ENCODE results near the gene TRIM29. TPM values are rescaled to one million over a fixed set of nuclear protein-coding genes. Genes with fewer than 3 reads are reported as not detected.
A peak's percentile ranks its signal among the peaks of the same experiment; 100 is the strongest.

The TRIM29 gene
- total RNA-seq, 1 donor from 2014 or later, result 729 TPM

GRCh38 chr11:120172054-120172911, 34.4 kb upstream of the TRIM29 start:
- H3K27me3 ChIP-seq, result no peaks in the 10 kb centered on the region
- intact Hi-C loops (cut with DNase I), result loop anchor here (5.0 kb wide), 1 partner anchor 130 kb away; no protein-coding TSS in a partner anchor
- peaks cover 36% of the 10 kb centered on the region for H3K4me1 ChIP-seq
- H3K27ac ChIP-seq, result peak overlapping the region; percentile 34
- DNase-seq (ENCODE audit: extremely low spot score in 2 of 2), result peak; percentile 87
- no peaks in the 10 kb centered on the region for H3K9me3 ChIP-seq
- H3K4me3 ChIP-seq, result no peak overlapping the region
- no peaks in the 10 kb centered on the region for H3K36me3 ChIP-seq
- TF ChIP-seq CTCF (IDR thresholded peaks at IDR 0.05), result peak; percentile 70 to 89 (median 88)
- no peak for TF ChIP-seq POLR2AphosphoS5 (IDR thresholded peaks at IDR 0.05; ENCODE audit: insufficient read depth in 1 of 2, low read depth in 1 of 2)

GRCh38 chr11:120170741-120171261, 32.9 kb upstream of the TRIM29 start:
- intact Hi-C loops (cut with DNase I), result loop anchor here (1.0 to 5.0 kb wide), 2 partner anchors 60 to 132 kb away; no protein-coding TSS in a partner anchor
- Histone ChIP-seq H3K27ac (no peak overlapping the region), H3K9me3 (no peaks in the 10 kb centered on the region), H3K27me3 (no peaks in the 10 kb centered on the region), H3K4me1 (peaks cover 36% of the 10 kb centered on the region), H3K36me3 (no peaks in the 10 kb centered on the region), H3K4me3 (no peak overlapping the region)
- TF ChIP-seq POLR2AphosphoS5 (IDR thresholded peaks at IDR 0.05; ENCODE audit: insufficient read depth in 1 of 2, low read depth in 1 of 2), result no peak
- no peak for TF ChIP-seq CTCF (IDR thresholded peaks at IDR 0.05)
- TF ChIP-seq POLR2A (IDR thresholded peaks at IDR 0.05), result no peak
- DNase-seq (ENCODE audit: extremely low spot score in 2 of 2), result peak; percentile 85 to 89

GRCh38 chr11:120169981-120170698, 32.2 kb upstream of the TRIM29 start:
- Histone ChIP-seq H3K36me3 (no peaks in the 10 kb centered on the region), H3K27me3 (no peaks in the 10 kb centered on the region), H3K4me1 (peaks cover 36% of the 10 kb centered on the region), H3K27ac (no peak overlapping the region), H3K4me3 (no peak overlapping the region), H3K9me3 (no peaks in the 10 kb centered on the region)
- TF ChIP-seq POLR2AphosphoS5 (IDR thresholded peaks at IDR 0.05; ENCODE audit: insufficient read depth in 1 of 2, low read depth in 1 of 2), result no peak
- TF ChIP-seq POLR2A (IDR thresholded peaks at IDR 0.05), result no peak
- TF ChIP-seq CTCF (IDR thresholded peaks at IDR 0.05), result no peak
- peak in 1 of 2 donors; percentile 93 for DNase-seq (ENCODE audit: extremely low spot score in 2 of 2)
- intact Hi-C loops (cut with DNase I), result loop anchor here (5.0 kb wide), 1 partner anchor 132 kb away; no protein-coding TSS in a partner anchor

- peak overlapping the region; percentile 50 to 69 for H3K4me3 ChIP-seq
- H3K9me3 ChIP-seq, result no peaks in the 10 kb centered on the region
- intact Hi-C loops (cut with DNase I), result no loop called here
- H3K4me1 ChIP-seq, result peaks cover 36% of the 10 kb centered on the region
- TF ChIP-seq POLR2AphosphoS5 (IDR thresholded peaks at IDR 0.05; ENCODE audit: insufficient read depth in 1 of 2, low read depth in 1 of 2), result peak in 1 of 2 donors; percentile 42
- TF ChIP-seq POLR2A (IDR thresholded peaks at IDR 0.05), result no peak
- TF ChIP-seq CTCF (IDR thresholded peaks at IDR 0.05), result peak; percentile 67 to 96 (median 86)
- no peaks in the 10 kb centered on the region for H3K27me3 ChIP-seq
- peak; percentile 84 to 87 for DNase-seq (ENCODE audit: extremely low spot score in 2 of 2)
- H3K27ac ChIP-seq, result peak overlapping the region; percentile 78
- H3K36me3 ChIP-seq, result no peaks in the 10 kb centered on the region
These were observed 31.2 kb upstream of the TRIM29 start for GRCh38 chr11:120168960-120169681.
